Measurements from ENCODE around the gene EEF1AKMT3. TPM values are rescaled to one million over a fixed set of nuclear protein-coding genes. Genes with fewer than 3 reads are reported as not detected.

Gene EEF1AKMT3
- total and polyA plus RNA-seq, 9 of the 15 experiments (the other 6 are each of a cell fraction or from before 2014, with no cell fraction given) = 4.1 to 17.2 (median 7.9) TPM

DNA sequence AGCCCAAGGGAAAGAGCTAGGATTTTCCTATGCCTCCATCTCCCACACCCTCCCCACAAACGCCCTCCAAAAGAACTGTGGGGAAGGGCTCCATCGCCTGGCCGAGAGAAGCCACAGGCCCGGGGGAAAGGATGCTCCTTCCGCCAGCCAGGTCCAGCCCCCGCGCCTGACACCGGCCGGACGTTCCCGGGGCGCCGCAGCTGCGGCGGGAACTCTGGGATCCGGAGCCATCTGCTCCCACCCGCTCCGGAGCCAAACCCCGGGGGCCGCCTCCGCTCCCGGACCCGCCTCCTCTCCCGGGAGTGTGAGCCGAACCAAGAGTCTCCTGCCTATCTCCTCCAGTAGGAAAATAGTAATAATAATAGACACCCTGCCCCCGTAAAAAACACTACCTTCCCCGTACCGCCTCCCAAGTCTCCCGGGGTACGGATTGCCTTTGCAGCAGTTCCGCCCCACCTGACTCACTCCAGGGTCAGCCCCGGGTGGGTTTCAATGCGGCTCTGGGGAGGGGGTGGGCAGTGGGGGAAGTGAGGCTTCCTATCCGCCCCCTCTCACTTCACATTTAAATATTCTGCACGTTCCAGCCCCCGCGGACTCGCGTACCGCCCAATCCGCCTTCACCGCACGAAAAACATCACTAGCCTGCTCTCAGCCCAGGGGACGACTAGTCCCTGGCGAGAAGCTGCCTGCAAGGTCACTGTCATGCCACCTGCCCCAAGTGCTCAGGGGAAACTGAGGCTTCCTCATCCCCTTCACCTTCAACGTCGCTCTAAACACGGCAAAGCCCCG is 36.3 kb upstream of the EEF1AKMT3 start (continued):
- TF ChIP-seq MEF2D (tag; conservative IDR thresholded peaks at IDR 0.05; ENCODE audit: low read depth) (no peak), HMGN3 (IDR thresholded peaks at IDR 0.05; ENCODE audit: borderline replicate concordance, extremely low read depth, insufficient read length, low read depth, low read length) (peak; percentile 71), CHD2 (IDR thresholded peaks at IDR 0.05; ENCODE audit: low read depth, low read length) (no peak), ZC3H8 (IDR thresholded peaks at IDR 0.05) (no peak), TARDBP (IDR thresholded peaks at IDR 0.05) (no peak), TBP (optimal IDR thresholded peaks at IDR 0.05; ENCODE audit: low read depth, low read length) (no peak), CBFA2T2 (conservative IDR thresholded peaks at IDR 0.05) (no peak), POLR3G (IDR thresholded peaks at IDR 0.05; ENCODE audit: extremely low read depth, insufficient read length, insufficient replicate concordance) (no peak), KDM4B (IDR thresholded peaks at IDR 0.05; ENCODE audit: borderline replicate concordance in 2 of 2, low read depth in 1 of 2) (no peak), PHF8 (IDR thresholded peaks at IDR 0.05; ENCODE audit: borderline replicate concordance, low read length) (peak; percentile 26; the same call in 1 of the 2 replicates)
- TF ChIP-seq, protein P1, sequence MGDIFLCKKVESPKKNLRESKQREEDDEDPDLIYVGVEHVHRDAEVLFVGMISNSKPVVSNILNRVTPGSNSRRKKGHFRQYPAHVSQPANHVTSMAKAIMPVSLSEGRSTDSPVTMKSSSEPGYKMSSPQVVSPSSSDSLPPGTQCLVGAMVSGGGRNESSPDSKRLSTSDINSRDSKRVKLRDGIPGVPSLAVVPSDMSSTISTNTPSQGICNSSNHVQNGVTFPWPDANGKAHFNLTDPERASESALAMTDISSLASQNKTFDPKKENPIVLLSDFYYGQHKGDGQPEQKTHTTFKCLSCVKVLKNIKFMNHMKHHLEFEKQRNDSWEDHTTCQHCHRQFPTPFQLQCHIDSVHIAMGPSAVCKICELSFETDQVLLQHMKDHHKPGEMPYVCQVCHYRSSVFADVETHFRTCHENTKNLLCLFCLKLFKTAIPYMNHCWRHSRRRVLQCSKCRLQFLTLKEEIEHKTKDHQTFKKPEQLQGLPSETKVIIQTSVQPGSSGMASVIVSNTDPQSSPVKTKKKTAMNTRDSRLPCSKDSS (IDR thresholded peaks at IDR 0.05; ENCODE audit: low read depth, partially characterized antibody) = no peak
- TF ChIP-seq, protein P2, sequence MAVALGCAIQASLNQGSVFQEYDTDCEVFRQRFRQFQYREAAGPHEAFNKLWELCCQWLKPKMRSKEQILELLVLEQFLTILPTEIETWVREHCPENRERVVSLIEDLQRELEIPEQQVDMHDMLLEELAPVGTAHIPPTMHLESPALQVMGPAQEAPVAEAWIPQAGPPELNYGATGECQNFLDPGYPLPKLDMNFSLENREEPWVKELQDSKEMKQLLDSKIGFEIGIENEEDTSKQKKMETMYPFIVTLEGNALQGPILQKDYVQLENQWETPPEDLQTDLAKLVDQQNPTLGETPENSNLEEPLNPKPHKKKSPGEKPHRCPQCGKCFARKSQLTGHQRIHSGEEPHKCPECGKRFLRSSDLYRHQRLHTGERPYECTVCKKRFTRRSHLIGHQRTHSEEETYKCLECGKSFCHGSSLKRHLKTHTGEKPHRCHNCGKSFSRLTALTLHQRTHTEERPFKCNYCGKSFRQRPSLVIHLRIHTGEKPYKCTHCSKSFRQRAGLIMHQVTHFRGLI (CRISPR knock-in tag; IDR thresholded peaks at IDR 0.05) = no peak
- TF ChIP-seq, protein P3, sequence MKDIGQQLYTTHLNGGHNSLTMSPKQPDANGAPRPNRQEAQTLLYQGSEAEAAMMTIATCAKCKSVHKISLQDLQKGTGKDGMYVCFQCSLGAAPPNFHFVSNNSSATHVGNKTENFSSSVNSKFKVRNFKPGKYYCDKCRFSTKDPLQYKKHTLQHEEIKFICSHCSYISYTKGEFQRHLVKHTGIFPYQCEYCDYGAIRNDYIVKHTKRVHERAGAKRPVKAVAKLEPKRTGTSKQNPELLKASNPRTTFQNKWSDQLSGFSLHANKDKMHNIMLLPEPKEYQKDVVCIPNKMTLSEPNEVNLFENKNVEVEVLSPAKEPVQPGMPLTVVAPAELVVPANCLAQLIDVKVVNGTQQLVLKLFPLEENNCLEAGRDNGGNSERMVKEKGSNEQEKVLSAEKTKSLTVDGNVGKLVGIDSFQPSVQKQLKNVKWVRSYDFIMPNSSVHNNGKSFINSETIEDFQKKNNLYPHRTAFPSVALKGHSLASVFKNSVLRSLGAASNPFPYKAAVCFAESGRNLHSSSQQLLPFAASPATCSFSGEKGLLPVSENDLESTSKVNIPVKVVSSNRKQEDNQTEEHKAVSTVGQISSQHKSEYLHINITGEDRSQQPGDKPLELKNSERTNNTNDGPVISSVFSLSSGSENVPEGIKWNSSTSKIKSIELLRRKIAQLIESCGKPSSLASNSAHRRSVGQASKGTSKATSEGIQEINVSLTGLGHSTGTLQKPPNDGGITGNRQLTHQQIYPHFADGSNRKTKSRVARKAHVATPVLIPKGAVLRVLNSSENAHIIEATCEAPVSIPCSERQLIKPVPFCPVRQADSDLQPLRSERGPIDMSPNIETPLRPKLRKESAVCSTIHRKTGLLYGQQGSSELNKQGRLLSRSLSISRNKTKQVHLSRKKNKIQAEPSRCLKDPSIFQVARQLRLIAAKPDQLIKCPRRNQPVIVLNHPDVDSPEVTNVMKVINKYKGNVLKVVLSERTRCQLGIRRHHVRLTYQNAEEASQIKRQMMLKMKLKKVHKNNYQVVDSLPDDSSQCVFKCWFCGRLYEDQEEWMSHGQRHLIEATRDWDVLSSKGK (CRISPR knock-in tag; IDR thresholded peaks at IDR 0.05) = no peak
- TF ChIP-seq, protein P4, sequence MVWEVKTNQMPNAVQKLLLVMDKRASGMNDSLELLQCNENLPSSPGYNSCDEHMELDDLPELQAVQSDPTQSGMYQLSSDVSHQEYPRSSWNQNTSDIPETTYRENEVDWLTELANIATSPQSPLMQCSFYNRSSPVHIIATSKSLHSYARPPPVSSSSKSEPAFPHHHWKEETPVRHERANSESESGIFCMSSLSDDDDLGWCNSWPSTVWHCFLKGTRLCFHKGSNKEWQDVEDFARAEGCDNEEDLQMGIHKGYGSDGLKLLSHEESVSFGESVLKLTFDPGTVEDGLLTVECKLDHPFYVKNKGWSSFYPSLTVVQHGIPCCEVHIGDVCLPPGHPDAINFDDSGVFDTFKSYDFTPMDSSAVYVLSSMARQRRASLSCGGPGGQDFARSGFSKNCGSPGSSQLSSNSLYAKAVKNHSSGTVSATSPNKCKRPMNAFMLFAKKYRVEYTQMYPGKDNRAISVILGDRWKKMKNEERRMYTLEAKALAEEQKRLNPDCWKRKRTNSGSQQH (CRISPR knock-in tag; IDR thresholded peaks at IDR 0.05) = no peak
- TF ChIP-seq, protein P5, sequence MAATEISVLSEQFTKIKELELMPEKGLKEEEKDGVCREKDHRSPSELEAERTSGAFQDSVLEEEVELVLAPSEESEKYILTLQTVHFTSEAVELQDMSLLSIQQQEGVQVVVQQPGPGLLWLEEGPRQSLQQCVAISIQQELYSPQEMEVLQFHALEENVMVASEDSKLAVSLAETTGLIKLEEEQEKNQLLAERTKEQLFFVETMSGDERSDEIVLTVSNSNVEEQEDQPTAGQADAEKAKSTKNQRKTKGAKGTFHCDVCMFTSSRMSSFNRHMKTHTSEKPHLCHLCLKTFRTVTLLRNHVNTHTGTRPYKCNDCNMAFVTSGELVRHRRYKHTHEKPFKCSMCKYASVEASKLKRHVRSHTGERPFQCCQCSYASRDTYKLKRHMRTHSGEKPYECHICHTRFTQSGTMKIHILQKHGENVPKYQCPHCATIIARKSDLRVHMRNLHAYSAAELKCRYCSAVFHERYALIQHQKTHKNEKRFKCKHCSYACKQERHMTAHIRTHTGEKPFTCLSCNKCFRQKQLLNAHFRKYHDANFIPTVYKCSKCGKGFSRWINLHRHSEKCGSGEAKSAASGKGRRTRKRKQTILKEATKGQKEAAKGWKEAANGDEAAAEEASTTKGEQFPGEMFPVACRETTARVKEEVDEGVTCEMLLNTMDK (IDR thresholded peaks at IDR 0.05; ENCODE audit: borderline replicate concordance, insufficient read depth, low read depth, low read length, poor library complexity, severe bottlenecking) = peak; percentile 23

Measured in K562 (cell line).